Epidermal melanocyte (primary cell): ENCODE results near the gene DYNC2H1.

Experiments used
- DNase-seq: peaks from one replicate; pipeline ENCODE4 v3.0.0; 2011; ENCODE audit warnings: low spot score; ENCODE audit not compliant: insufficient read length

DYNC2H1 gene

GRCh38 chr11:103108933-103109817 lies at the start of gene DYNC2H1:
TSS of gene DYNC2H1 (plus strand) at chr11:103109426. CDS start at chr11:103109575, 149 bp downstream.
- DNase-seq: peak; percentile 70

- no peak for DNase-seq
These were observed 47.6 kb upstream of the DYNC2H1 start for GRCh38 chr11:103061656-103062055.

GRCh38 chr11:103067118-103067517 lies 42.1 kb upstream of the DYNC2H1 start:
- DNase-seq: no peak

- no peak for DNase-seq
These were observed 39.9 kb upstream of the DYNC2H1 start for GRCh38 chr11:103069367-103069766.

GRCh38 chr11:103070142-103070541 lies 39.1 kb upstream of the DYNC2H1 start:
- no peak for DNase-seq

GRCh38 chr11:103071008-103071407 lies 38.2 kb upstream of the DYNC2H1 start:
- DNase-seq: no peak

- DNase-seq: no peak
These were observed 32.9 kb upstream of the DYNC2H1 start for GRCh38 chr11:103076361-103076760.

GRCh38 chr11:103077554-103077953 lies 31.7 kb upstream of the DYNC2H1 start:
- DNase-seq: no peak

- no peak for DNase-seq
These were observed 30.5 kb upstream of the DYNC2H1 start for GRCh38 chr11:103078710-103079109.

GRCh38 chr11:103079833-103080232 lies 29.4 kb upstream of the DYNC2H1 start:
- DNase-seq: no peak

GRCh38 chr11:103085758-103086365 lies 23.4 kb upstream of the DYNC2H1 start:
- DNase-seq: no peak

GRCh38 chr11:103086461-103086860 lies 22.8 kb upstream of the DYNC2H1 start:
- no peak for DNase-seq

- no peak for DNase-seq
These were observed 18.0 kb upstream of the DYNC2H1 start for GRCh38 chr11:103091064-103091800.

GRCh38 chr11:103091801-103092524 lies 17.3 kb upstream of the DYNC2H1 start, which contains the start of gene DCUN1D5:
TSS of gene DCUN1D5 (minus strand) at chr11:103092160. CDS start at chr11:103091872, 288 bp downstream.
- DNase-seq: peak; percentile 87

- no peak for DNase-seq
These were observed 11.9 kb upstream of the DYNC2H1 start for GRCh38 chr11:103097279-103097678.

GRCh38 chr11:103109818-103110388 lies 677 bp downstream of the DYNC2H1 start:
- DNase-seq: no peak

GRCh38 chr11:103110391-103110790 lies 1.2 kb downstream of the DYNC2H1 start:
- DNase-seq: no peak

GRCh38 chr11:103111400-103111799 lies 2.2 kb downstream of the DYNC2H1 start:
- no peak for DNase-seq

- DNase-seq: no peak
These were observed 3.1 kb downstream of the DYNC2H1 start for GRCh38 chr11:103112364-103112763.

- DNase-seq: no peak
These were observed 5.6 kb downstream of the DYNC2H1 start for GRCh38 chr11:103114836-103115235.

- DNase-seq: no peak
These were observed 16.2 kb downstream of the DYNC2H1 start for GRCh38 chr11:103125462-103125861.
